Upper lobe of left lung (tissue), 6 donors: ENCODE results near the gene METTL23. TPM values are rescaled to one million over a fixed set of nuclear protein-coding genes. Genes with fewer than 3 reads are reported as not detected.
A peak's percentile ranks its signal among the peaks of the same experiment; 100 is the strongest.

ENCODE experiments used
- ATAC-seq, 2 donors: fragments of 200-7000 bp; cut with Tn5 transposase; one replicate each; pipeline ENCODE4 v1.9.1; 2022; ENCODE audit warnings: mild to moderate bottlenecking in 2 of 2, moderate library complexity in 2 of 2; ENCODE audit not compliant: low FRiP score in 2 of 2
- DNase-seq, 2 donors: peaks; one replicate each; pipeline ENCODE4 v3.0.0-alpha.2; 2019 to 2020
- H3K27ac ChIP-seq, 4 donors: fragments of 200-600 bp; sonication (generic); one replicate each; pipeline ENCODE4 v1.5.1; 2016 to 2019
- H3K27me3 ChIP-seq, 4 donors: fragments of 200-600 bp; sonication (generic); one replicate each; pipeline ENCODE4 v1.5.1; 2017 to 2019
- H3K36me3 ChIP-seq, 4 donors: fragments of 200-600 bp; sonication (generic); one replicate each; pipeline ENCODE4 v1.5.1; 2016 to 2019
- H3K4me1 ChIP-seq, 4 donors: fragments of 200-600 bp; sonication (generic); one replicate each; pipeline ENCODE4 v1.5.1; 2018 to 2019
- H3K4me3 ChIP-seq, 4 donors: fragments of 200-600 bp; sonication (generic); one replicate each; pipeline ENCODE4 v1.5.1; 2017 to 2019; ENCODE audit warnings: mild to moderate bottlenecking in 2 of 4, moderate library complexity in 1 of 4
- H3K9me3 ChIP-seq, 4 donors: fragments of 200-600 bp; sonication (generic); one replicate each; pipeline ENCODE4 v1.5.1; 2018 to 2019
- EP300 ChIP-seq, 4 donors: sonication (generic); formaldehyde crosslinking; IDR thresholded peaks; one replicate each; pipeline ENCODE4 v1.5.1; 2017; ENCODE audit warnings: antibody characterized with exemption in 4 of 4, control low read depth in 2 of 4
- POLR2A ChIP-seq, 4 donors: fragments of 450-650 bp; IDR thresholded peaks; one replicate each; pipeline ENCODE4 v1.5.1; 2016 to 2017; ENCODE audit warnings: antibody characterized with exemption in 4 of 4, mild to moderate bottlenecking in 2 of 4
- POLR2AphosphoS5 ChIP-seq, 2 donors: sonication (generic); formaldehyde crosslinking; IDR thresholded peaks; one replicate each; pipeline ENCODE4 v1.5.1; 2017; ENCODE audit warnings: antibody characterized with exemption in 2 of 2
- WGBS, 2 donors: methylation state at CpG; one replicate each; pipeline ENCODE4 v1.1.5; 2017 to 2018; 5-methylcytosine and 5-hydroxymethylcytosine counted together
- total RNA-seq, 6 donors: library from RNA; depleted of rRNA in 4 of 6; stranded (reverse); fragments of >200 nt in 4 of 6; gene quantifications; one replicate each; pipeline versions ENCODE4 v1.1.0 to v1.2.1, GENCODE V29; 2016 to 2021
- TF ChIP-seq, protein P1 (sequence below), 6 experiments: fragments of 450-650 bp in 4 of 6; fragments of 200-600 bp in 2 of 6; sonication (generic) in 2 of 6; IDR thresholded peaks; one replicate each; pipeline ENCODE4 v1.5.1; 2016 to 2019; ENCODE audit warnings: antibody characterized with exemption in 6 of 6
- donor health status: DM: no; HTN: no; CAD: no; lungs with moderate emphysema.
- donor health status: DM: no; HTN: yes; CAD: no; lungs with severe emphysema.

The METTL23 gene
- total RNA-seq, 6 donors from 2014 or later: 13.6 to 38.9 (median 28.3) TPM

DNA sequence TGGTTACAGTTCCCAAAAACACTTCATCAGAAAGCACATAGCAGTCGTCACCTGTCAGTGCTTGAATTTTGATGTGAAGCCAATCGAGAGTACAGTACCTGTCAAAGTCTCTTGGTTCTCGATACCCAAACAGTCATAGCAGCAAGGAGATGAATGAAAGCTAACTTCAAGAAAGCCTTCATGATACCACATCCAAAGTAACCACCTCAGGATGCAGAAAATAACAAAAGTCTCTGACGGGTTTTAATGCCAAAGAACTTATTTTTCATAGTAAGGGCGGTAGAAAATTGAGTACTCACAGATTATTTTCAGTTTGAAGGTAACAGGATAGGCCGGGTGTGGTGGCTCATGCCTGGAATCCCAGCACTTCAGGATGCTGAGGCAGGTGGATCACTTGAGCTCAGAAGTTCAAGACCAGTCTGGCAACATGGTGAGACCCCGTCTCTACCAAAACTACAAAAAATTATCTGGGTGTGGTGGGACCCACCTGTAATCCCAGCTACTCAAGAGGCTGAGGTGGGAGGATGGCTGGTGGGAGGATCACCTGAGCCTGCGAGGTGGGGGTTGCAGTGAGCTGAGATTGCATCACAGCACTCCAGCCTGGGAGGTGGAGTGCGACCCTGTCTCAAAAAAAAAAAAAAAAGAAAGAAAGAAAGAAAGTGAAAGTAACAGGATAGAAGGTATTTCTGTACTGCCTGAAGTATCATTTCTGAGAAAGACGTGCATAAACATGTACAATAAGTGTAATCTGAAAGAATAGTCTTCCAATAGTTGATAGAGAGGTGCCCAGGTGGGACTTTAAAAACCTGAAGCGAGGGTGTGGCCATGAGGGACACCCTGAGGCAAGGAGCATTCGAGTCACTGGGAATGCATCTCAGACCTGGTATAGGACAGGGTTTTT lies 26.7 kb downstream of the METTL23 start:
- Histone ChIP-seq H3K4me3 (no peak overlapping the region), H3K36me3 (peaks cover 0 to 58% (median 23%) of the 10 kb centered on the region in 4 donors), H3K27me3 (no peaks in the 10 kb centered on the region), H3K27ac (peak overlapping the region in 2 of 4 donors; percentile 46 to 57), H3K9me3 (no peaks in the 10 kb centered on the region), H3K4me1 (peaks cover 0 to 8% (median 0%) of the 10 kb centered on the region in 4 donors)
- 63 to 70% methylated on average over 12 of the region's 12 CpGs for WGBS, 2 donors
- TF ChIP-seq POLR2A (IDR thresholded peaks at IDR 0.05): no peak
- TF ChIP-seq EP300 (IDR thresholded peaks at IDR 0.05): no peak
- TF ChIP-seq POLR2AphosphoS5 (IDR thresholded peaks at IDR 0.05): no peak
- TF ChIP-seq, protein P1, sequence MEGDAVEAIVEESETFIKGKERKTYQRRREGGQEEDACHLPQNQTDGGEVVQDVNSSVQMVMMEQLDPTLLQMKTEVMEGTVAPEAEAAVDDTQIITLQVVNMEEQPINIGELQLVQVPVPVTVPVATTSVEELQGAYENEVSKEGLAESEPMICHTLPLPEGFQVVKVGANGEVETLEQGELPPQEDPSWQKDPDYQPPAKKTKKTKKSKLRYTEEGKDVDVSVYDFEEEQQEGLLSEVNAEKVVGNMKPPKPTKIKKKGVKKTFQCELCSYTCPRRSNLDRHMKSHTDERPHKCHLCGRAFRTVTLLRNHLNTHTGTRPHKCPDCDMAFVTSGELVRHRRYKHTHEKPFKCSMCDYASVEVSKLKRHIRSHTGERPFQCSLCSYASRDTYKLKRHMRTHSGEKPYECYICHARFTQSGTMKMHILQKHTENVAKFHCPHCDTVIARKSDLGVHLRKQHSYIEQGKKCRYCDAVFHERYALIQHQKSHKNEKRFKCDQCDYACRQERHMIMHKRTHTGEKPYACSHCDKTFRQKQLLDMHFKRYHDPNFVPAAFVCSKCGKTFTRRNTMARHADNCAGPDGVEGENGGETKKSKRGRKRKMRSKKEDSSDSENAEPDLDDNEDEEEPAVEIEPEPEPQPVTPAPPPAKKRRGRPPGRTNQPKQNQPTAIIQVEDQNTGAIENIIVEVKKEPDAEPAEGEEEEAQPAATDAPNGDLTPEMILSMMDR (IDR thresholded peaks at IDR 0.05): no peak
- DNase-seq (peak in 1 of 2 donors; percentile 26), ATAC-seq (no peak)

DNA sequence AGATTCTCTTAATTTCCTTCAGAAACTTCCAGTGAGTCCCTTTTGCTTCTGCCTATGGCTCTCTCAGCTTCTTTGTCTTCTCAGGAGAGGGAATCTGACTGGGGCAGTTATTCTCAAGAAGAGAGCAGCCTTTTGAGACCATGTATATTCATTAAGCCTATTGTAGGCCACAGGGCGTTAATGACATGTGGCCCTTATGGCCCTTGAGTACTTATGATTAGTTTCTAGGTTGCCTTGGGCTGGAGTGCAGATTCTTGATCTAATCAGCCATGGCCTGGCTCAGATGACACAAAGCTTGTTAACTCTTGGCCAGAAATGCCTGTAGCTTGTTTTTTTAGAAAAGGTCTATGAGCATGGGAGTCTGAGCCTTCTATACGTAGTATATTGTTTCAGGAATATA lies 28.6 kb downstream of the METTL23 start:
- H3K4me1 ChIP-seq: peaks cover 0 to 8% (median 0%) of the 10 kb centered on the region in 4 donors
- 96 to 100% methylated on average over 2 of the region's 2 CpGs for WGBS, 2 donors
- TF ChIP-seq, protein P1 (IDR thresholded peaks at IDR 0.05): no peak
- TF ChIP-seq POLR2AphosphoS5 (IDR thresholded peaks at IDR 0.05) (no peak), POLR2A (IDR thresholded peaks at IDR 0.05) (no peak), EP300 (IDR thresholded peaks at IDR 0.05) (no peak)
- H3K27me3 ChIP-seq: no peaks in the 10 kb centered on the region
- no peak overlapping the region for H3K27ac ChIP-seq
- H3K36me3 ChIP-seq: peaks cover 0 to 57% (median 27%) of the 10 kb centered on the region in 4 donors
- no peak for ATAC-seq
- DNase-seq: no peak
- H3K9me3 ChIP-seq: no peaks in the 10 kb centered on the region
- no peak overlapping the region for H3K4me3 ChIP-seq

DNA sequence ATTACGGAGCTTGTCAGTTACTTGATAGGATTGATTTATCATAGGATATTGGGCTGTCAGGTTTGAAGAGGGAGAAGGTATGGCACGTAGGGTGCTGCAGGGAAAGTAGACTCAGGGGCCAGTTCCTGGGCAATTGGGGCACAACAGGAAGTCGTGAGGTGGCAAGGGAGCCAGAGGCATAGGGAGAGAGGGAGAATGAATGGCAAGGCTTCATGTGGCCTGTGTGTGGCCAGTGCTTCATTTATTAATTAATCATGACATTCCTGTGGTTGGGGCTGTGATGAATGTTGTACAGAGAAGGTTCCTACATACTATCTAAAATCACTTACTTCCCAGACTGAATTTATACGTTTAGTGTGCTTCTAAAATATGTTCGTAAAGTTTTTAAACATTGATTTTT lies 30.6 kb downstream of the METTL23 start:
- ATAC-seq (no peak), DNase-seq (no peak)
- Histone ChIP-seq H3K4me1 (peaks cover 0 to 8% (median 0%) of the 10 kb centered on the region in 4 donors), H3K9me3 (no peaks in the 10 kb centered on the region), H3K4me3 (no peak overlapping the region), H3K36me3 (peaks cover 0 to 63% (median 30%) of the 10 kb centered on the region in 4 donors), H3K27ac (no peak overlapping the region), H3K27me3 (no peaks in the 10 kb centered on the region)
- no peak for TF ChIP-seq POLR2A (IDR thresholded peaks at IDR 0.05)
- TF ChIP-seq EP300 (IDR thresholded peaks at IDR 0.05): no peak
- TF ChIP-seq, protein P1 (IDR thresholded peaks at IDR 0.05): no peak
- TF ChIP-seq POLR2AphosphoS5 (IDR thresholded peaks at IDR 0.05): no peak
- WGBS, 2 donors: 93 to 97% methylated on average over 5 of the region's 5 CpGs

DNA sequence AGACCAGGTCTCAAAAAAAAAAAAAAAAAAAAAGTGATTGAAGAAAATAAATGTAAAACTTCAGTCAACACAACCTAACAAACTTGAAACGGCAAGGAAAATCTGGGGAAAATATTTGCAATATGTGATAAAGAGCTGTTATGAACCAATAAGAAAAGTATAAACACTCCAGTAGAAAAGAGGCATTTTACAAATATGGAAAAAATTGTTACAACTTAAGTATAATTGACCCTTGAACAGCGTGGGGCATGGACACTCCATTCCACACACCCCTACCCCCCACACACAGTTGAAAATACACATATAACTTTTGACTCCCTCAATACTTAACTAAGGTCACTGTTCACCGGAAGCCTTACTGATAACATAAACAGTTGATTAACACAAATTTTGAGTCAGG lies 31.9 kb downstream of the METTL23 start:
- 95 to 96% methylated on average over 3 of the region's 3 CpGs for WGBS, 2 donors
- H3K4me3 ChIP-seq: no peak overlapping the region
- peaks cover 0 to 59% (median 30%) of the 10 kb centered on the region in 4 donors for H3K36me3 ChIP-seq
- no peaks in the 10 kb centered on the region for H3K27me3 ChIP-seq
- TF ChIP-seq, protein P1 (IDR thresholded peaks at IDR 0.05): no peak
- no peak for TF ChIP-seq POLR2AphosphoS5 (IDR thresholded peaks at IDR 0.05)
- no peak for TF ChIP-seq EP300 (IDR thresholded peaks at IDR 0.05)
- no peak for TF ChIP-seq POLR2A (IDR thresholded peaks at IDR 0.05)
- H3K27ac ChIP-seq: no peak overlapping the region
- H3K9me3 ChIP-seq: no peaks in the 10 kb centered on the region
- ATAC-seq (no peak), DNase-seq (no peak)
- H3K4me1 ChIP-seq: peaks cover 0 to 4% (median 0%) of the 10 kb centered on the region in 4 donors
